Suprapubic skin (tissue), 4 donors: Measurements from ENCODE around the gene MMP7. TPM values are rescaled to one million over a fixed set of nuclear protein-coding genes. Genes with fewer than 3 reads are reported as not detected.
A peak's percentile ranks its signal among the peaks of the same experiment; 100 is the strongest.

Experiments used
- DNase-seq, 2 donors: peaks; one replicate each; pipeline ENCODE4 v3.0.0-alpha.2; 2019; ENCODE audit warnings: low spot score in 2 of 2
- H3K27ac ChIP-seq: fragments of 200-600 bp; sonication (generic); one replicate; pipeline ENCODE4 v1.5.1; 2019
- H3K27me3 ChIP-seq: fragments of 200-600 bp; sonication (generic); one replicate; pipeline ENCODE4 v1.5.1; 2019
- H3K36me3 ChIP-seq: fragments of 200-600 bp; sonication (generic); one replicate; pipeline ENCODE4 v1.5.1; 2019
- H3K4me1 ChIP-seq: fragments of 200-600 bp; sonication (generic); one replicate; pipeline ENCODE4 v1.5.1; 2019
- H3K4me3 ChIP-seq: fragments of 200-600 bp; sonication (generic); one replicate; pipeline ENCODE4 v1.5.1; 2019; ENCODE audit warnings: mild to moderate bottlenecking
- H3K9me3 ChIP-seq: fragments of 200-600 bp; sonication (generic); one replicate; pipeline ENCODE4 v1.5.1; 2019
- CTCF ChIP-seq, 2 donors: fragments of 200-600 bp in 1 of 2; fragments of 450-650 bp in 1 of 2; sonication (generic) in 1 of 2; IDR thresholded peaks; one replicate each; pipeline ENCODE4 v1.5.1; 2016 to 2019; ENCODE audit warnings: antibody characterized with exemption in 2 of 2, mild to moderate bottlenecking in 1 of 2, moderate library complexity in 1 of 2
- EP300 ChIP-seq: sonication (generic); formaldehyde crosslinking; IDR thresholded peaks from one replicate; pipeline ENCODE4 v1.6.1; 2017; ENCODE audit warnings: antibody characterized with exemption
- POLR2A ChIP-seq, 2 donors: fragments of 450-650 bp; IDR thresholded peaks; one replicate each; pipeline ENCODE4 v1.6.1; 2017; ENCODE audit warnings: antibody characterized with exemption in 2 of 2, mild to moderate bottlenecking in 2 of 2, moderate library complexity in 2 of 2
- POLR2AphosphoS5 ChIP-seq, 3 donors: sonication (generic); formaldehyde crosslinking; IDR thresholded peaks; one replicate each; pipeline ENCODE4 v1.6.1; 2017; ENCODE audit warnings: antibody characterized with exemption in 3 of 3
- WGBS: methylation state at CpG from one replicate; pipeline ENCODE4 v1.1.5; 2018; 5-methylcytosine and 5-hydroxymethylcytosine counted together
- total RNA-seq, 4 donors: library from RNA; depleted of rRNA; stranded (reverse); fragments of >200 nt; gene quantifications; one replicate each; pipeline ENCODE4 v1.1.0, GENCODE V29; 2016

The MMP7 gene
- total RNA-seq, 4 donors from 2014 or later, result 29.9 to 155 (median 81.8) TPM

GRCh38 chr11:102561636-102562035, 31.1 kb upstream of the MMP7 start:
- no peaks in the 10 kb centered on the region for H3K27me3 ChIP-seq
- peaks cover 17% of the 10 kb centered on the region for H3K4me1 ChIP-seq
- DNase-seq, result no peak
- H3K4me3 ChIP-seq, result no peak overlapping the region
- TF ChIP-seq POLR2AphosphoS5 (IDR thresholded peaks at IDR 0.05) (no peak), CTCF (IDR thresholded peaks at IDR 0.05) (no peak), POLR2A (IDR thresholded peaks at IDR 0.05) (no peak), EP300 (no peak)
- H3K27ac ChIP-seq, result peak overlapping the region; percentile 74
- H3K36me3 ChIP-seq, result no peaks in the 10 kb centered on the region
- no peaks in the 10 kb centered on the region for H3K9me3 ChIP-seq

- DNase-seq, result no peak
- Histone ChIP-seq H3K4me3 (peak overlapping the region; percentile 31), H3K36me3 (no peaks in the 10 kb centered on the region), H3K27me3 (no peaks in the 10 kb centered on the region), H3K9me3 (no peaks in the 10 kb centered on the region), H3K27ac (peak overlapping the region; percentile 74), H3K4me1 (peaks cover 17% of the 10 kb centered on the region)
- TF ChIP-seq POLR2AphosphoS5 (IDR thresholded peaks at IDR 0.05) (peak in 2 of 3 donors; percentile 39 to 60), EP300 (no peak), POLR2A (IDR thresholded peaks at IDR 0.05) (no peak), CTCF (IDR thresholded peaks at IDR 0.05) (no peak)
- 7% methylated on average over 6 of the region's 6 CpGs for WGBS
Measured at GRCh38 chr11:102560555-102561011, 30.0 kb upstream of the MMP7 start.

GRCh38 chr11:102559839-102560238, 29.3 kb upstream of the MMP7 start:
- no peaks in the 10 kb centered on the region for H3K36me3 ChIP-seq
- no peaks in the 10 kb centered on the region for H3K9me3 ChIP-seq
- H3K27ac ChIP-seq, result peak overlapping the region; percentile 74
- no peak overlapping the region for H3K4me3 ChIP-seq
- peaks cover 17% of the 10 kb centered on the region for H3K4me1 ChIP-seq
- DNase-seq, result no peak
- TF ChIP-seq EP300, result no peak
- TF ChIP-seq POLR2AphosphoS5 (IDR thresholded peaks at IDR 0.05), result no peak
- TF ChIP-seq POLR2A (IDR thresholded peaks at IDR 0.05), result no peak
- no peak for TF ChIP-seq CTCF (IDR thresholded peaks at IDR 0.05)
- no peaks in the 10 kb centered on the region for H3K27me3 ChIP-seq

- Histone ChIP-seq H3K27me3 (no peaks in the 10 kb centered on the region), H3K4me1 (peaks cover 7% of the 10 kb centered on the region), H3K9me3 (no peaks in the 10 kb centered on the region), H3K36me3 (no peaks in the 10 kb centered on the region), H3K27ac (peak overlapping the region; percentile 7), H3K4me3 (no peak overlapping the region)
- no peak for TF ChIP-seq EP300
- no peak for TF ChIP-seq POLR2A (IDR thresholded peaks at IDR 0.05)
- 82% methylated on average over 3 of the region's 3 CpGs for WGBS
- DNase-seq, result no peak
Measured at GRCh38 chr11:102555091-102555490, 24.5 kb upstream of the MMP7 start.

- Histone ChIP-seq H3K27ac (peak overlapping the region; percentile 47), H3K4me1 (no peaks in the 10 kb centered on the region), H3K27me3 (no peaks in the 10 kb centered on the region), H3K9me3 (no peaks in the 10 kb centered on the region), H3K36me3 (no peaks in the 10 kb centered on the region), H3K4me3 (no peak overlapping the region)
- WGBS, result 80% methylated on average over 5 of the region's 5 CpGs
- TF ChIP-seq CTCF (IDR thresholded peaks at IDR 0.05) (no peak), EP300 (no peak), POLR2AphosphoS5 (IDR thresholded peaks at IDR 0.05) (no peak), POLR2A (IDR thresholded peaks at IDR 0.05) (no peak)
- DNase-seq, result no peak
Measured at GRCh38 chr11:102553835-102554282, 23.3 kb upstream of the MMP7 start.
